NB4 (cell line): ENCODE measurements around the gene SOCS1.

Experiments used
- DNase-seq: peaks from one replicate; pipeline ENCODE4 v3.0.0; 2010; ENCODE audit warnings: low read depth
- H3K4me3 ChIP-seq: one replicate; pipeline ENCODE4 v1.5.1; 2011; ENCODE audit warnings: mild to moderate bottlenecking, low read depth, low read length, moderate library complexity
- CTCF ChIP-seq: IDR thresholded peaks from one replicate; pipeline ENCODE4 v1.5.1; 2012; ENCODE audit warnings: low read depth, low read length
- MYC ChIP-seq: IDR thresholded peaks from 2 replicates; pipeline ENCODE4 v1.6.1; 2011; ENCODE audit warnings: low read depth, low read length
- POLR2A ChIP-seq: IDR thresholded peaks from 2 replicates; pipeline ENCODE4 v1.6.1; 2011; ENCODE audit warnings: mild to moderate bottlenecking; ENCODE audit not compliant: insufficient read length; ENCODE audit errors: extremely low read depth
- TF ChIP-seq, protein P1 (sequence below): IDR thresholded peaks from 2 replicates; pipeline ENCODE4 v1.6.1; 2011; ENCODE audit warnings: low read depth, low read length

The SOCS1 gene

GRCh38 chr16:11236461-11237254 is 19.3 kb downstream of the SOCS1 start:
- no peak overlapping the region for H3K4me3 ChIP-seq
- TF ChIP-seq POLR2A (no peak), MYC (no peak), CTCF (no peak)
- TF ChIP-seq, protein P1, sequence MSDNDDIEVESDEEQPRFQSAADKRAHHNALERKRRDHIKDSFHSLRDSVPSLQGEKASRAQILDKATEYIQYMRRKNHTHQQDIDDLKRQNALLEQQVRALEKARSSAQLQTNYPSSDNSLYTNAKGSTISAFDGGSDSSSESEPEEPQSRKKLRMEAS: no peak
- DNase-seq: peak; percentile 82

DNA sequence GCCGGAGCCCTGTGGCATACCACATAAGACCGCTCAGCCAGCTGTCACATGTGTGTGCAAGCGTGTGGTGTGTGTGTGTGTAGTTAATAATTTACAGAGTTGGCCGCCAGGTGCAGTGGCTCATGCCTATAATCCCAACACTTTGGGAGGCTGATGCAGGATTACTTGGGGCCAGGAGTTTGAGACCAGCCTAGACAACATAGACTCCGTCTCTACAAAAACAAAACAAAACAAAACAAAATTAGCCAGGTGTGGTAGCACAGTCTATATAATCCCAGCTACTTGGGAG is 20.4 kb downstream of the SOCS1 start:
- no peak for DNase-seq

GRCh38 chr16:11234884-11235702 is 20.9 kb downstream of the SOCS1 start:
- H3K4me3 ChIP-seq: no peak overlapping the region
- DNase-seq: peak; percentile 37
- TF ChIP-seq POLR2A (no peak), MYC (no peak), CTCF (no peak)
- TF ChIP-seq, protein P1: no peak

More for the DNA sequence above, 20.4 kb downstream of the SOCS1 start:
- H3K4me3 ChIP-seq: no peak overlapping the region
- TF ChIP-seq MYC (no peak), CTCF (no peak), POLR2A (no peak)
- TF ChIP-seq, protein P1: no peak

- TF ChIP-seq MYC (no peak), CTCF (no peak), POLR2A (no peak)
- TF ChIP-seq, protein P1: no peak
- no peak overlapping the region for H3K4me3 ChIP-seq
- DNase-seq: peak; percentile 51
Observed at GRCh38 chr16:11233727-11234376, 22.2 kb downstream of the SOCS1 start.

- no peak for DNase-seq
- TF ChIP-seq POLR2A (no peak), MYC (no peak), CTCF (no peak)
- TF ChIP-seq, protein P1: no peak
- H3K4me3 ChIP-seq: no peak overlapping the region
Observed at GRCh38 chr16:11232852-11233726, 22.9 kb downstream of the SOCS1 start.
